SK-N-SH (cell line): ENCODE results near the gene LMOD2. TPM values are rescaled to one million over a fixed set of nuclear protein-coding genes. Genes with fewer than 3 reads are reported as not detected.

Source experiments
- CTCF ChIA-PET: fragments of 300-600, 350-600 bp; formaldehyde crosslinking; extraction: SDS; loops from one replicate; lab custom pipeline; 2021; lab: Yijun Ruan, JAX
- POLR2A ChIA-PET: fragments of 350-600 bp; sonication (Branson Sonifier 250); formaldehyde crosslinking; extraction: SDS; loops from one replicate; lab custom pipeline; 2020; ENCODE audit warnings: antibody characterized with exemption, inconsistent platforms; lab: Yijun Ruan, JAX
- DNase-seq: peaks from one replicate; pipeline ENCODE4 v3.0.0; 2012
- H2AFZ ChIP-seq: fragments of 200-600 bp; sonication (generic); 2 replicates; pipeline ENCODE4 v1.8.1; 2016; ENCODE audit warnings: antibody characterized with exemption, mild to moderate bottlenecking, low read depth
- H3F3A ChIP-seq: fragments of 200-600 bp; sonication (generic); replicated peaks from 2 replicates; pipeline ENCODE3; 2016; ENCODE audit warnings: antibody characterized with exemption, mild to moderate bottlenecking; ENCODE audit not compliant: insufficient read depth
- H3K27ac ChIP-seq, 2 experiments: fragments of 200-500 bp in 1 of 2; fragments of 200-600 bp in 1 of 2; sonication (Bioruptor generic) in 1 of 2; sonication (generic), shearing (Covaris generic) in 1 of 2; 2 replicates each; pipeline versions ENCODE4 v1.5.1 to v1.6.1; 2014 to 2016; ENCODE audit warnings: low read depth in 2 of 2, inconsistent platforms in 1 of 2, low read length in 1 of 2, mild to moderate bottlenecking in 1 of 2, mixed read lengths in 1 of 2
- H3K27me3 ChIP-seq: fragments of 200-600 bp; sonication (generic), shearing (Covaris generic); 2 replicates; pipeline ENCODE4 v1.6.1; 2016; ENCODE audit warnings: mixed run types; ENCODE audit not compliant: insufficient read depth
- H3K36me3 ChIP-seq, 2 experiments: fragments of 200-500 bp in 1 of 2; fragments of 200-600 bp in 1 of 2; sonication (Bioruptor generic) in 1 of 2; sonication (generic) in 1 of 2; replicated peaks in 1 of 2; 2 replicates each; pipeline versions ENCODE3 to v1.5.1; 2014 to 2016; ENCODE audit warnings: low read length in 1 of 2, mild to moderate bottlenecking in 1 of 2; ENCODE audit not compliant: insufficient read depth in 2 of 2, control insufficient read depth in 1 of 2
- H3K4me1 ChIP-seq, 2 experiments: fragments of 200-500 bp in 1 of 2; fragments of 200-600 bp in 1 of 2; sonication (Bioruptor generic) in 1 of 2; sonication (generic), shearing (Covaris generic) in 1 of 2; 2 replicates each; pipeline versions ENCODE4 v1.5.1 to v1.6.1; 2014 to 2016; ENCODE audit warnings: low read depth in 1 of 2, low read length in 1 of 2, mixed run types in 1 of 2; ENCODE audit not compliant: insufficient read depth in 2 of 2, control insufficient read depth in 1 of 2
- H3K4me2 ChIP-seq: fragments of 200-600 bp; sonication (generic), shearing (Covaris generic); 2 replicates; pipeline ENCODE4 v1.6.1; 2017; ENCODE audit warnings: mixed run types
- H3K4me3 ChIP-seq, 2 experiments: fragments of 200-500 bp in 1 of 2; fragments of 200-600 bp in 1 of 2; sonication (Bioruptor generic) in 1 of 2; sonication (generic), shearing (Covaris generic) in 1 of 2; 2 replicates each; pipeline versions ENCODE4 v1.5.1 to v1.8.1; 2014 to 2016; ENCODE audit warnings: low read depth in 2 of 2, inconsistent platforms in 1 of 2, low read length in 1 of 2, mild to moderate bottlenecking in 1 of 2, mixed read lengths in 1 of 2, moderate library complexity in 1 of 2
- H3K79me2 ChIP-seq: fragments of 200-600 bp; sonication (generic); 2 replicates; pipeline ENCODE4 v1.8.1; 2017; ENCODE audit warnings: mild to moderate bottlenecking; ENCODE audit not compliant: insufficient read depth
- H3K9ac ChIP-seq: fragments of 200-600 bp; sonication (generic); 2 replicates; pipeline ENCODE4 v1.6.1; 2017; ENCODE audit warnings: mixed run types
- H3K9me2 ChIP-seq: fragments of 200-600 bp; sonication (generic); 2 replicates; pipeline ENCODE4 v1.6.1; 2017; ENCODE audit warnings: mixed run types
- H3K9me3 ChIP-seq: fragments of 200-600 bp; sonication (generic); 2 replicates; pipeline ENCODE4 v1.6.1; 2017; ENCODE audit warnings: mixed run types, mild to moderate bottlenecking, moderate library complexity
- H4K20me1 ChIP-seq: fragments of 200-600 bp; sonication (generic); 2 replicates; pipeline ENCODE4 v1.6.1; 2017; ENCODE audit warnings: mild to moderate bottlenecking, mixed run types; ENCODE audit not compliant: insufficient read depth
- ELF1 ChIP-seq: IDR thresholded peaks from 2 replicates; pipeline ENCODE4 v1.4.0; 2012
- EP300 ChIP-seq, 2 experiments: IDR thresholded peaks; 2 replicates each; pipeline versions ENCODE4 v1.4.0 to v1.6.1; 2012; ENCODE audit warnings: borderline replicate concordance in 1 of 2, low read depth in 1 of 2, low read length in 1 of 2
- FOXJ3 ChIP-seq: sonication (generic); formaldehyde crosslinking; IDR thresholded peaks from 2 replicates; pipeline ENCODE4 v1.5.1; 2020; ENCODE audit warnings: mild to moderate bottlenecking, missing genetic modification reagents
- JUND ChIP-seq: IDR thresholded peaks from 2 replicates; pipeline ENCODE4 v1.4.0; 2012
- MXI1 ChIP-seq: IDR thresholded peaks from 2 replicates; pipeline ENCODE4 v1.6.1; 2012; ENCODE audit warnings: mild to moderate bottlenecking, low read depth, low read length, improper control_type of control experiment
- PBX3 ChIP-seq: IDR thresholded peaks from 2 replicates; pipeline ENCODE4; 2012
- RAD21 ChIP-seq: IDR thresholded peaks from 2 replicates; pipeline ENCODE4 v1.6.1; 2012; ENCODE audit warnings: mild to moderate bottlenecking, low read length
- USF1 ChIP-seq: IDR thresholded peaks from 2 replicates; pipeline ENCODE4 v1.4.0; 2012; ENCODE audit warnings: low read depth, borderline replicate concordance
- WGBS: methylation state at CpG from one replicate; pipeline ENCODE4 v1.1.6; 2017; ENCODE audit warnings: low lambda C conversion rate; 5-methylcytosine and 5-hydroxymethylcytosine counted together
- polyA plus RNA-seq, 3 experiments: library from polyadenylated mRNA; depleted of rRNA; stranded (reverse); fragments of >200 nt; gene quantifications; 2 replicates each; pipeline ENCODE4 v1.2.3, GENCODE V29; 2012
- TF ChIP-seq, protein P1 (sequence below): fragments of 200-600 bp; sonication (generic); IDR thresholded peaks from 2 replicates; pipeline ENCODE4 v1.6.1; 2017; ENCODE audit warnings: antibody characterized with exemption, mild to moderate bottlenecking, moderate library complexity

LMOD2 gene
- polyA plus RNA-seq, 1 of the 3 experiments (the other 2 are of a cell fraction), result not detected

DNA sequence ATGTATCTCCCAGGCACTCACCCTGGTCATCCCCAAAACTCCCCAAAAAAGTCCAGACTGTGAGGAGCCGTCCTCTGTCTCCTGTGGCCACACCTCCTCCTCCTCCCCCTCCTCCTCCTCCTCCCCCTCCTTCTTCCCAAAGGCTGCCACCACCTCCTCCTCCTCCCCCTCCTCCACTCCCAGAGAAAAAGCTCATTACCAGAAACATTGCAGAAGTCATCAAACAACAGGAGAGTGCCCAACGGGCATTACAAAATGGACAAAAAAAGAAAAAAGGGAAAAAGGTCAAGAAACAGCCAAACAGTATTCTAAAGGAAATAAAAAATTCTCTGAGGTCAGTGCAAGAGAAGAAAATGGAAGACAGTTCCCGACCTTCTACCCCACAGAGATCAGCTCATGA lies 7.1 kb downstream of the LMOD2 start (continued):
- TF ChIP-seq FOXJ3, result no peak
- TF ChIP-seq, protein P1, sequence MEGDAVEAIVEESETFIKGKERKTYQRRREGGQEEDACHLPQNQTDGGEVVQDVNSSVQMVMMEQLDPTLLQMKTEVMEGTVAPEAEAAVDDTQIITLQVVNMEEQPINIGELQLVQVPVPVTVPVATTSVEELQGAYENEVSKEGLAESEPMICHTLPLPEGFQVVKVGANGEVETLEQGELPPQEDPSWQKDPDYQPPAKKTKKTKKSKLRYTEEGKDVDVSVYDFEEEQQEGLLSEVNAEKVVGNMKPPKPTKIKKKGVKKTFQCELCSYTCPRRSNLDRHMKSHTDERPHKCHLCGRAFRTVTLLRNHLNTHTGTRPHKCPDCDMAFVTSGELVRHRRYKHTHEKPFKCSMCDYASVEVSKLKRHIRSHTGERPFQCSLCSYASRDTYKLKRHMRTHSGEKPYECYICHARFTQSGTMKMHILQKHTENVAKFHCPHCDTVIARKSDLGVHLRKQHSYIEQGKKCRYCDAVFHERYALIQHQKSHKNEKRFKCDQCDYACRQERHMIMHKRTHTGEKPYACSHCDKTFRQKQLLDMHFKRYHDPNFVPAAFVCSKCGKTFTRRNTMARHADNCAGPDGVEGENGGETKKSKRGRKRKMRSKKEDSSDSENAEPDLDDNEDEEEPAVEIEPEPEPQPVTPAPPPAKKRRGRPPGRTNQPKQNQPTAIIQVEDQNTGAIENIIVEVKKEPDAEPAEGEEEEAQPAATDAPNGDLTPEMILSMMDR, result no peak
- no peak for TF ChIP-seq RAD21
- TF ChIP-seq ELF1, result no peak
- TF ChIP-seq EP300 (IDR thresholded peaks at IDR 0.05; ENCODE audit: borderline replicate concordance in 1 of 2, low read depth in 1 of 2, low read length in 1 of 2), result no peak

DNA sequence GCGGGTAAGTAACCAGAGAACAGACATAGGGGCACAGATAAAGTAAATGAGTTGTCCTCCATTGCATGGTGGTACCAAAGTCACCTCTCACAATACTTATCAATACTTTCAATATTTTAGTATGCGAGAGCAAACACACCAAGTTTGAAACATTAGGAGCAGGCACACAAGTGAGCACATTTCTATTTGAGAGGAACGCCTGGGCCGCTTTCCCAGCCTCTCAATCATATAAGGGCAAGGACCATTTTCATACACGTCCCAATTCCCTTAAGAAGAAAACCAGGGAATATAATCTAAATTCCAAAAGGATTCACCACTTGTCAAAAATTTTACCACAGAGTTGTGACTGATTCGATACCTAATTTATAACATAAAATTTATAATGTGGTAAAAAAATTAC lies 7.5 kb downstream of the LMOD2 start:
- POLR2A ChIA-PET, result no interaction called here
- Histone ChIP-seq H4K20me1 (no peaks in the 10 kb centered on the region), H3K4me3 (no peak overlapping the region), H3K27me3 (no peaks in the 10 kb centered on the region), H3K4me2 (no peak overlapping the region), H3F3A (no peaks in the 10 kb centered on the region), H3K36me3 (no peaks in the 10 kb centered on the region), H3K9ac (no peak overlapping the region), H3K9me3 (no peaks in the 10 kb centered on the region), H3K79me2 (no peaks in the 10 kb centered on the region), H3K27ac (no peak overlapping the region), H3K4me1 (peaks cover 0 to 17% of the 10 kb centered on the region in 2 experiments; a peak in 2 of 4 replicates), H3K9me2 (no peaks in the 10 kb centered on the region), H2AFZ (no peak overlapping the region)
- TF ChIP-seq RAD21, result no peak
- TF ChIP-seq USF1, result no peak
- CTCF ChIA-PET, result interaction anchor here (1.5 to 1.7 kb wide), 2 partner anchors 27 to 38 kb away, joined by 4 to 5 read pairs; no protein-coding TSS in a partner anchor
- DNase-seq, result no peak
- 94% methylated on average over 6 of the region's 6 CpGs for whole genome bisulfite sequencing

DNA sequence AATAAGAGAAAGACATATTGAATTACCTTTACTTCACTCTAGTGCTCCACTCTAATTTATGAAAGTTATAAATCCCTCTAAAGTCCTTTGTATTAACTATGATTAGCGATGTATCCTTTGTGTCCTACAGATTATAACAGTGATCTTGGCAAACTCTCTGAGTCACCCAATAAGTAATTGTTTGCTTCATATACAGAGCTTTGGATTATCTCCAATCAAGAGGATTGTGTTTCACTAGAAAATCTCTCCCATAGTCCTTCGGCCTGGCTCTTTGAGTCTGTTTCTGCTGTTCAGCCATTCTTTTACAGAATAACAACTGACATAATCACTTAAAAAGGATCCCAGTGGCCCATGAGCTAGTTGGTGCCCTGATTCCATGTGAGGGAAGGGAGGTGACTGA lies 9.5 kb downstream of the LMOD2 start:
- H3K79me2 ChIP-seq, result no peaks in the 10 kb centered on the region
- no peak for DNase-seq
- no peak overlapping the region for H3K4me2 ChIP-seq
- H3K27ac ChIP-seq, result no peak overlapping the region
- no peaks in the 10 kb centered on the region for H3F3A ChIP-seq
- H3K9me3 ChIP-seq, result no peaks in the 10 kb centered on the region
- H4K20me1 ChIP-seq, result no peaks in the 10 kb centered on the region
- no peaks in the 10 kb centered on the region for H3K36me3 ChIP-seq
- POLR2A ChIA-PET, result interaction anchor here (0.6 kb wide), 1 partner anchor 8 kb away, joined by 6 read pairs; no protein-coding TSS in a partner anchor
- 56% methylated on average over 2 of the region's 2 CpGs for WGBS
- H2AFZ ChIP-seq, result no peak overlapping the region
- peaks cover 0 to 17% of the 10 kb centered on the region in 2 experiments; a peak in 2 of 4 replicates for H3K4me1 ChIP-seq
- CTCF ChIA-PET, result interaction anchor here (0.8 to 3.1 kb wide), 3 partner anchors 8 to 29 kb away, joined by 3 to 17 read pairs (median 4); no protein-coding TSS in a partner anchor
- TF ChIP-seq EP300 (IDR thresholded peaks at IDR 0.05; ENCODE audit: borderline replicate concordance in 1 of 2, low read depth in 1 of 2, low read length in 1 of 2) (no peak), PBX3 (peak; percentile 36; the same call in 1 of the 2 replicates), JUND (peak; percentile 31), MXI1 (no peak)
- TF ChIP-seq, all 33 proteins: peak for 2
- H3K4me3 ChIP-seq, result no peak overlapping the region
- H3K27me3 ChIP-seq, result no peaks in the 10 kb centered on the region
- no peaks in the 10 kb centered on the region for H3K9me2 ChIP-seq
- no peak overlapping the region for H3K9ac ChIP-seq
